HepG2 (cell line): ENCODE data around the gene HTRA2. TPM values are rescaled to one million over a fixed set of nuclear protein-coding genes. Genes with fewer than 3 reads are reported as not detected.

Experiments used
- AGO2 ChIP-seq: fragments of 200-400 bp; formaldehyde crosslinking; optimal IDR thresholded peaks from 2 replicates; pipeline ENCODE3; 2017; ENCODE audit warnings: mild to moderate bottlenecking, low read depth, low read length, moderate library complexity
- ETS1 ChIP-seq: sonication (generic); formaldehyde crosslinking; IDR thresholded peaks from 2 replicates; pipeline ENCODE4 v1.4.0; 2020; ENCODE audit warnings: missing genetic modification reagents
- SNAPC4 ChIP-seq: sonication (generic); formaldehyde crosslinking; IDR thresholded peaks from 2 replicates; pipeline ENCODE4 v1.4.0; 2020; ENCODE audit warnings: mild to moderate bottlenecking, missing genetic modification reagents
- ZGPAT ChIP-seq: IDR thresholded peaks from 2 replicates; pipeline ENCODE4 v1.6.1; 2016; ENCODE audit warnings: mild to moderate bottlenecking
- ZNF280D ChIP-seq: sonication (generic); formaldehyde crosslinking; IDR thresholded peaks from 2 replicates; pipeline ENCODE4 v1.5.1; 2020; ENCODE audit warnings: mild to moderate bottlenecking, missing genetic modification reagents
- ZNF407 ChIP-seq: sonication (generic); formaldehyde crosslinking; IDR thresholded peaks from one replicate; pipeline ENCODE4 v1.5.1; 2020; ENCODE audit warnings: mild to moderate bottlenecking, missing genetic modification reagents; ENCODE audit errors: not compliant biosample characterization
- ZSCAN29 ChIP-seq: sonication (generic); formaldehyde crosslinking; conservative IDR thresholded peaks from 2 replicates; pipeline ENCODE4 v1.4.0; 2020; ENCODE audit warnings: mild to moderate bottlenecking, missing genetic modification reagents
- polyA plus RNA-seq, 8 experiments: library from polyadenylated mRNA; depleted of rRNA in 3 of 8; stranded (reverse) in 7 of 8; unstranded in 1 of 8; fragments of >200 nt; fragmentation: Illumina TruSeq in 4 of 8; extraction: Trizol in 4 of 8; gene quantifications; 2 replicates each; pipeline versions ENCODE4 v1.2.1 to v1.2.3, GENCODE V29; 2011 to 2016; ENCODE audit warnings: low read depth in 4 of 8, missing spikeins in 1 of 8, mixed read lengths in 1 of 8; ENCODE audit not compliant: insufficient read depth in 1 of 8
- total RNA-seq, 5 experiments: library from RNA; depleted of rRNA; stranded (reverse); fragments of >200 nt; fragmentation: Illumina TruSeq; extraction: Trizol; gene quantifications; 2 replicates each; pipeline ENCODE4 v1.2.3, GENCODE V29; 2016; ENCODE audit warnings: low read depth in 1 of 5

The HTRA2 gene
- total and polyA plus RNA-seq, 2 of the 13 experiments (the other 11 are each of a cell fraction or from before 2014, with no cell fraction given) = 47.7 to 50.3 TPM

DNA sequence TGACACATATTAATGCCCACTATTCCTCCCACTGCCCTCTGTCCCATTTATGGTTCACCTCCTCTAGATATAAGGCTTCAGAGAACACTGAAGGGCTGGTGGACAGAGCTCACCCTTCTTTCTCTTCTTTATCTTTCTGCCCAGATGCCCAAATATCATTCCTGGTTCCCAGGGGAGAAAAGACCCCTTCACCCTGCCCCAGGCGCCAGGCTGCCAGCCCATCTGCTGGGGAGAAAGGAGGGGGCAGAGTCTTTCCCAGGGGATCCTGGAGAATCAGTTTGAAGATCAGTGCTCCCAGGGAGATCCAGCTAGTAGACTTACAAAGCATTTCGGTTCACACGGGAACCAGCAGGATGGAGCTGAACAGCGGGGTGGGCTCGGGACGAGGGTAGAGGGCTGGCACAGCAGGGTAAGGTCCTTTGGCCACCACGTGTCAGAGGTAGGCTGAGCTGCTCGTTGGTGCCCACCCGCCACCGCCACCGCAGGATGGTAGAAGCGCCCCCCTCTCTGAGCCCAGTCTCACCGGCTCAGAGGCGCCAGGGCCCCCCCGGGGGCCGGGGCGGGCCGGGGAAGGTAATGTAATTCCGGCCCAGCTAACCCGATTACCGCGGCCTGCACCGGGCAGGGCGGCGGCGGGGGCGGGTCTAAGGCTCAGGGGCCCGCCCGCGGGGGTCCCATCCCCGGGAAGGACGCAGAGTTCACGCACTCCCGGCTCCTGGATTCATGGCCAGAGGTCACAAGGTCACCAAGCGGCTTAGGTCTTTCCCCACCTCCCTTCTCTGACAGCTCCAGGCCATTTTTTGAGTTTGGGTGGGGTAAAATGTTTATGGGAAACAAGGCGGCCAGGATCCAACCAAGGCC, 16.8 kb upstream of the HTRA2 start (continued):
- TF ChIP-seq ZGPAT (CRISPR knock-in tag) (peak; percentile 60; the same call in 1 of the 2 replicates), ETS1 (CRISPR knock-in tag) (no peak), SNAPC4 (CRISPR knock-in tag) (no peak), ZNF280D (CRISPR knock-in tag) (peak; percentile 74), ZNF407 (CRISPR knock-in tag) (no peak), ZSCAN29 (CRISPR knock-in tag) (no peak), AGO2 (peak; percentile 91)
